Neural progenitor cell (in vitro differentiated cells): ENCODE results near the gene TMEM202.

ENCODE experiments used
- CTCF ChIP-seq: fragments of 200-600 bp; sonication (generic); IDR thresholded peaks from 2 replicates; pipeline ENCODE4 v1.5.1; 2017; ENCODE audit warnings: antibody characterized with exemption, mild to moderate bottlenecking
- EZH2 ChIP-seq: fragments of 200-600 bp; sonication (generic); IDR thresholded peaks from 2 replicates; pipeline ENCODE4 v1.6.1; 2017; ENCODE audit warnings: antibody characterized with exemption, mild to moderate bottlenecking, moderate library complexity
- EZH2phosphoT487 ChIP-seq: fragments of 200-600 bp; sonication (generic); IDR thresholded peaks from 2 replicates; pipeline ENCODE4 v1.6.1; 2017; ENCODE audit warnings: antibody characterized with exemption

- no peak for TF ChIP-seq CTCF
- no peak for TF ChIP-seq EZH2phosphoT487
- no peak for TF ChIP-seq EZH2
Measured at GRCh38 chr15:72369964-72370363, 28.1 kb upstream of the TMEM202 start.
